T-helper 1 cell treated with Interleukin-12 subunit alpha and Interleukin-12 subunit beta and Interleukin-4 antibody, amounts not matched to agents 30 ng/mL and 1 ng/mL, for 36 hours (primary cell): Measurements from ENCODE around the gene CACHD1. TPM values are rescaled to one million over a fixed set of nuclear protein-coding genes. Genes with fewer than 3 reads are reported as not detected.

Source experiments
- intact Hi-C: fragments of 100-400 bp; cut with micrococcal nuclease; formaldehyde crosslinking; loops from one replicate; pipeline ENCODE4 v1.15.1; 2024
- total RNA-seq: library from RNA; stranded (reverse); gene quantifications from 2 replicates; pipeline ENCODE4 v1.2.3, GENCODE V29; 2022

The CACHD1 gene
- total RNA-seq, 1 donor from 2014 or later = not detected

- intact Hi-C loops = no loop called here
Observed at GRCh38 chr1:64472805-64473204, 2.9 kb downstream of the CACHD1 start.

- intact Hi-C loops = no loop called here
Observed at GRCh38 chr1:64473367-64473766, 3.4 kb downstream of the CACHD1 start.

GRCh38 chr1:64474133-64474532, 4.2 kb downstream of the CACHD1 start:
- intact Hi-C loops = no loop called here

GRCh38 chr1:64474665-64475439, 4.9 kb downstream of the CACHD1 start:
- intact Hi-C loops = no loop called here

- intact Hi-C loops = no loop called here
Observed at GRCh38 chr1:64476251-64476952, 6.5 kb downstream of the CACHD1 start.

- intact Hi-C loops = no loop called here
Observed at GRCh38 chr1:64478594-64479470, 8.9 kb downstream of the CACHD1 start.

- intact Hi-C loops = no loop called here
Observed at GRCh38 chr1:64479874-64480273, 9.9 kb downstream of the CACHD1 start.

- intact Hi-C loops = no loop called here
Observed at GRCh38 chr1:64480999-64481772, 11.3 kb downstream of the CACHD1 start.

GRCh38 chr1:64482128-64482527, 12.2 kb downstream of the CACHD1 start:
- intact Hi-C loops = no loop called here

- intact Hi-C loops = no loop called here
Observed at GRCh38 chr1:64482720-64483119, 12.8 kb downstream of the CACHD1 start.

GRCh38 chr1:64483731-64484414, 13.9 kb downstream of the CACHD1 start:
- intact Hi-C loops = no loop called here

- intact Hi-C loops = no loop called here
Observed at GRCh38 chr1:64484651-64485050, 14.7 kb downstream of the CACHD1 start.

- intact Hi-C loops = no loop called here
Observed at GRCh38 chr1:64486193-64486592, 16.3 kb downstream of the CACHD1 start.

GRCh38 chr1:64487061-64487460, 17.1 kb downstream of the CACHD1 start:
- intact Hi-C loops = no loop called here

GRCh38 chr1:64488862-64489261, 18.9 kb downstream of the CACHD1 start:
- intact Hi-C loops = no loop called here

GRCh38 chr1:64489707-64490106, 19.8 kb downstream of the CACHD1 start:
- intact Hi-C loops = no loop called here

GRCh38 chr1:64490213-64490818, 20.4 kb downstream of the CACHD1 start:
- intact Hi-C loops = no loop called here

- intact Hi-C loops = no loop called here
Observed at GRCh38 chr1:64492424-64492823, 22.5 kb downstream of the CACHD1 start.

- intact Hi-C loops = no loop called here
Observed at GRCh38 chr1:64493831-64494230, 23.9 kb downstream of the CACHD1 start.

- intact Hi-C loops = no loop called here
Observed at GRCh38 chr1:64494659-64495058, 24.7 kb downstream of the CACHD1 start.
